Psoas muscle (tissue), 8 donors: ENCODE results near the gene ZBTB4. TPM values are rescaled to one million over a fixed set of nuclear protein-coding genes. Genes with fewer than 3 reads are reported as not detected.

Experiments used
- ATAC-seq, 4 donors: fragments of 200-7000 bp; cut with Tn5 transposase; one replicate each; pipeline ENCODE4 v1.9.1; 2020; ENCODE audit warnings: moderate library complexity in 3 of 4, mild to moderate bottlenecking in 2 of 4
- DNase-seq, 2 donors: peaks; one replicate each; pipeline ENCODE4 v3.0.0-alpha.2; 2020
- H3K27ac ChIP-seq: fragments of 200-600 bp; one replicate; pipeline ENCODE4 v1.8.0; 2022
- H3K27me3 ChIP-seq, 3 donors: fragments of 200-600 bp in 1 of 3; one replicate each; pipeline versions ENCODE4 v1.6.1 to v1.8.0; 2013 to 2022; ENCODE audit warnings: low read length in 2 of 3, mild to moderate bottlenecking in 2 of 3, moderate library complexity in 1 of 3; ENCODE audit not compliant: insufficient read depth in 3 of 3
- H3K36me3 ChIP-seq, 2 donors: fragments of 200-600 bp in 1 of 2; one replicate each; pipeline versions ENCODE4 v1.6.1 to v1.8.0; 2013 to 2022; ENCODE audit warnings: low read depth in 1 of 2, mild to moderate bottlenecking in 1 of 2, moderate library complexity in 1 of 2; ENCODE audit not compliant: insufficient read depth in 1 of 2
- H3K4me1 ChIP-seq: fragments of 200-600 bp; one replicate; pipeline ENCODE4 v1.8.0; 2022
- H3K4me3 ChIP-seq: fragments of 200-600 bp; one replicate; pipeline ENCODE4 v1.8.0; 2022; ENCODE audit warnings: mild to moderate bottlenecking
- H3K9me3 ChIP-seq: fragments of 200-600 bp; one replicate; pipeline ENCODE4 v1.8.0; 2022
- CTCF ChIP-seq: fragments of 200-600 bp; IDR thresholded peaks from one replicate; pipeline ENCODE4 v1.8.0; 2022; ENCODE audit warnings: antibody characterized with exemption
- WGBS, 3 donors: extraction: QIAGEN DNeasy Blood & Tissue Kit; methylation state at CpG; one replicate each; pipeline versions ENCODE4 v1.1.6 to v1.1.7; 2013; 5-methylcytosine and 5-hydroxymethylcytosine counted together
- intact Hi-C, 2 donors: fragments of 100-400 bp; cut with DNase I; formaldehyde crosslinking; loops; one replicate each; pipeline versions ENCODE4 v1.11.0 to v1.14.2; 2022
- polyA plus RNA-seq, 3 donors: library from polyadenylated mRNA; stranded (reverse); fragments of 200-250 nt; gene quantifications; one replicate each; pipeline ENCODE4 v1.2.3, GENCODE V29; 2013
- total RNA-seq, 4 donors: library from RNA; stranded (reverse); fragmentation: NEBNext Ultra II Directional in 2 of 4; extraction: Animal tissue kit (Norgen Biotek cat#: 25700) in 2 of 4; gene quantifications; one replicate each; pipeline versions ENCODE4 v1.2.1 to v1.2.4, GENCODE V29; 2021 to 2023
- donor health status: healthy with polysubstance abuse.
- donor health status: DM: no; HTN: no; CAD: no; lungs with moderate emphysema.
- donor health status: Bipolar disorder and iron deficiency.
- donor health status: healthy.
- donor health status: DM: yes; HTN: yes; CAD: no.
- donor health status: DM: no; HTN: no; CAD: no.
- donor health status: DM: no; HTN: no; CAD: no.
- donor health status: DM: yes; HTN: yes; CAD: no.

ZBTB4 gene
- total and polyA plus RNA-seq, 7 donors: 10.3 to 43.2 (median 29.3) TPM

GRCh38 chr17:7423679-7424078 lies 55.8 kb downstream of the ZBTB4 start:
- 61 to 66% (median 63%) methylated on average over 4 of the region's 4 CpGs for WGBS, 3 donors
- Histone ChIP-seq H3K36me3 (no peaks in the 10 kb centered on the region), H3K27me3 (no peaks in the 10 kb centered on the region), H3K27ac (no peak overlapping the region), H3K4me3 (no peak overlapping the region), H3K4me1 (no peaks in the 10 kb centered on the region), H3K9me3 (no peaks in the 10 kb centered on the region)
- TF ChIP-seq CTCF: no peak
- ATAC-seq (no peak), DNase-seq (no peak)
- intact Hi-C loops: no loop called here

DNA sequence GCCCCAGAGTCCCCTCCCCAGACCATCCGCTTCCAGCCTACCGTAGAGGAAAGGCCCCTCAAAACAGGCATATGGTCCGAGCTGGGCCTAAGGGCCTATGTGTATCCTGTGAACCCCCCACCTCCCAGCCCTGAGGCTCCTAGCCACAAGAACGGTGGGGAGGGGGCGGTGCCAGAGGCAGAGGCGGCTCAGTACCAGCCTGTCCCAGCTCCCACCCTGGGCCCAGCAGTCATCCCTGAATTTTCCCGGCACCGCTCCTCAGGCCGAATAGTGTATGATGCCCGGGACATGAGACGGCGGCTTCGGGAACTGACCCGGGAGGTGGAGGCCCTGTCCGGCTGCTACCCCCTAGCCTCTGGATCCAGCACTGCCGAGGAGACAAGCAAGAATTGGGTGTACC lies 58.2 kb downstream of the ZBTB4 start:
- Histone ChIP-seq H3K4me3 (no peak overlapping the region), H3K4me1 (no peaks in the 10 kb centered on the region), H3K9me3 (no peaks in the 10 kb centered on the region), H3K27me3 (no peaks in the 10 kb centered on the region), H3K27ac (no peak overlapping the region), H3K36me3 (no peaks in the 10 kb centered on the region)
- WGBS, 3 donors: 93 to 95% (median 94%) methylated on average over 16 of the region's 16 CpGs
- DNase-seq (no peak), ATAC-seq (no peak)
- intact Hi-C loops: no loop called here
- no peak for TF ChIP-seq CTCF

- no peaks in the 10 kb centered on the region for H3K4me1 ChIP-seq
- WGBS, 3 donors: 75 to 79% (median 77%) methylated on average over 17 of the region's 17 CpGs
- intact Hi-C loops: no loop called here
- no peaks in the 10 kb centered on the region for H3K9me3 ChIP-seq
- no peak for TF ChIP-seq CTCF
- no peak within 1 kb of the TSS for H3K27ac ChIP-seq
- DNase-seq (no peak), ATAC-seq (no peak)
- no peaks in the 10 kb centered on the region for H3K27me3 ChIP-seq
- H3K36me3 ChIP-seq: no peaks in the 10 kb centered on the region
- H3K4me3 ChIP-seq: no peak within 1 kb of the TSS
These were observed 59.4 kb downstream of the ZBTB4 start, which contains the start of gene SPEM1 for GRCh38 chr17:7419819-7420610. SPEM1 (plus strand) TSS chr17:7420324; CDS start chr17:7420385, 61 bp downstream.

DNA sequence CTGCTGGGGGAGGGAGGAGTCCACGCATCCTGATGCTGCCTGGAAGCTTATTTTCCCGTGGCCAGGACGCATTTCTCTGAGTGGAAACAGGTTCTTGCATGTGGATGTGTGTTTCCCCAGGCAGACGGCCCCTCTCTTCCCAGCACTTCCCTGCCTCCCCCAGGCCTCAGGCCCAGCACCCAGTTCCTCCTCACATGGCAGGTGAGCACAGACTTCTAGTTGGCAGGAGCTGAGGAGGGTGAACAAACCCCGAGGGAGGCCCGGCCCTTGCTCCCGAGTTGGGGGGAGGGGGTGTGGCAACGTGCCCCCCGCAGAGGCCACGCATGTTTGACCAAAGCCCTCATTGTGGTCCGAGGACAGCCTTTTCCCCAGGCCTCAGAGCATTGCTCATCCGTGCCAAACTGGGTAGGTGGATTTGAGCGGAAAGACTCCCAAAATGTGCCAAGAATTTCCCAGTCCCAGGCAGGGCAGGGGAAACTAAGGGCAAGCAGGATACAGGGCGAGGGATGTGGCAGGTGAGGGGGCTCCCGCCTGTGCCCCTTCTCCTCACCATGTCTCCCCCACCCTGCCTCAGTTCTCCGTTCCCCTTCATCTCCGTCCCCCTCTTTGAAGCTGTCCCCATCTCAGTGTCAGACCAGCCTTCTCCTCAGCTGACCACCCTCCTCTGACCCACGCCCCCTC lies 60.8 kb downstream of the ZBTB4 start:
- H3K27me3 ChIP-seq: no peaks in the 10 kb centered on the region
- H3K36me3 ChIP-seq: peaks cover 0 to 5% of the 10 kb centered on the region in 2 donors
- intact Hi-C loops: no loop called here
- no peak overlapping the region for H3K4me3 ChIP-seq
- WGBS, 3 donors: 65 to 71% (median 68%) methylated on average over 17 to 18 of the region's 18 CpGs
- no peak for TF ChIP-seq CTCF
- no peaks in the 10 kb centered on the region for H3K4me1 ChIP-seq
- no peaks in the 10 kb centered on the region for H3K9me3 ChIP-seq
- ATAC-seq (no peak), DNase-seq (no peak)
- H3K27ac ChIP-seq: no peak overlapping the region
